MM.1S (cell line): ENCODE data around the gene LRRC28.

ENCODE experiments used
- EZH2phosphoT487 ChIP-seq: fragments of 300-600 bp; sonication (generic); IDR thresholded peaks from 2 replicates; pipeline ENCODE4 v1.6.1; 2018; ENCODE audit warnings: antibody characterized with exemption, low read length
- TF ChIP-seq, protein P1 (sequence below): fragments of 300-600 bp; sonication (generic); IDR thresholded peaks from 2 replicates; pipeline ENCODE4 v1.5.1; 2016; ENCODE audit warnings: antibody characterized with exemption, low read length, mixed read lengths

DNA sequence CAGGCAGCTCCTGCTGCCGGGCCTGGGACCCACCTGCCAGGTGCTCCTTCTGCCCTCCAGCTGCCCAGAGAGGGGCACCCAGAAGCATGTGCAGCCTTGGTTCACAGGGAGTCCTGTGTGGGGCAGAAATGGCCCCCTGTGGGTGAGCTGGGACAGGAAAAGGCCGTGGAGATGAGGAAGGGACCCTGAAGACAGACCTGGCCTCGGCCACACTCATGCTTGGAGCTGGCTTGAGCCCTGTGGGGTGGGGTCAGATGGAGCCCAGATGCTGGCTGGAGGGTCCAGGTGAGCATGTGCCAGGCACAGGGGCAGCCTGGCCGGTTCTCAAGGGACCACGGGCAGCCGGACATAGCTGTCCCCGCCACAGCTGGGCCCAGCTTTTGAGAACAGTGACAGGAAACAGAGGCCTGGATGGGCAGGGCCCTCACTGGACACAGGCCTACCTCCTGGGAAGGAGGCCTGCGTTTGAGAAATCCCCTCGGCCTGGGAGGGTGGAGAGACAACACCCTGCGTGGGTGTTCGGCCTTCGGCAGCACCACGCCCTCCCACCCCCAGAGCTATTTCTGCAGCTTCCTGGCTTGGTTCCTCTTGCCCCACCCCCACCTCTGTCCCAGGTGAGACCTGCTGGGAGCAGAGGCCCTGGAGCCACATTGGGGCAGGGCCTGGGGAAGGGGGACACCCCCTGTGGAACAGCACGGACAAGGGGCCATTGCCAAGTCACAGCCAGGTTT, 181.9 kb downstream of the LRRC28 start:
- TF ChIP-seq, protein P1, sequence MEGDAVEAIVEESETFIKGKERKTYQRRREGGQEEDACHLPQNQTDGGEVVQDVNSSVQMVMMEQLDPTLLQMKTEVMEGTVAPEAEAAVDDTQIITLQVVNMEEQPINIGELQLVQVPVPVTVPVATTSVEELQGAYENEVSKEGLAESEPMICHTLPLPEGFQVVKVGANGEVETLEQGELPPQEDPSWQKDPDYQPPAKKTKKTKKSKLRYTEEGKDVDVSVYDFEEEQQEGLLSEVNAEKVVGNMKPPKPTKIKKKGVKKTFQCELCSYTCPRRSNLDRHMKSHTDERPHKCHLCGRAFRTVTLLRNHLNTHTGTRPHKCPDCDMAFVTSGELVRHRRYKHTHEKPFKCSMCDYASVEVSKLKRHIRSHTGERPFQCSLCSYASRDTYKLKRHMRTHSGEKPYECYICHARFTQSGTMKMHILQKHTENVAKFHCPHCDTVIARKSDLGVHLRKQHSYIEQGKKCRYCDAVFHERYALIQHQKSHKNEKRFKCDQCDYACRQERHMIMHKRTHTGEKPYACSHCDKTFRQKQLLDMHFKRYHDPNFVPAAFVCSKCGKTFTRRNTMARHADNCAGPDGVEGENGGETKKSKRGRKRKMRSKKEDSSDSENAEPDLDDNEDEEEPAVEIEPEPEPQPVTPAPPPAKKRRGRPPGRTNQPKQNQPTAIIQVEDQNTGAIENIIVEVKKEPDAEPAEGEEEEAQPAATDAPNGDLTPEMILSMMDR, result no peak
- TF ChIP-seq EZH2phosphoT487, result no peak
